Ascending aorta (tissue), 2 donors: ENCODE data around the gene ILK. TPM values are rescaled to one million over a fixed set of nuclear protein-coding genes. Genes with fewer than 3 reads are reported as not detected.

Source experiments
- DNase-seq, 2 donors: peaks; one replicate each; pipeline ENCODE4 v3.0.0-alpha.2; 2019; ENCODE audit warnings: low spot score in 2 of 2
- H3K27ac ChIP-seq, 2 donors: fragments of 200-600 bp; sonication (generic); one replicate each; pipeline ENCODE4 v1.5.1; 2016 to 2017; ENCODE audit warnings: mild to moderate bottlenecking in 1 of 2
- H3K27me3 ChIP-seq: fragments of 200-600 bp; sonication (generic); one replicate; pipeline ENCODE4 v1.5.1; 2017
- H3K36me3 ChIP-seq, 2 donors: fragments of 200-600 bp; sonication (generic); one replicate each; pipeline ENCODE4 v1.5.1; 2016
- H3K4me1 ChIP-seq, 2 donors: fragments of 200-600 bp; sonication (generic); one replicate each; pipeline ENCODE4 v1.5.1; 2016 to 2017; ENCODE audit warnings: mild to moderate bottlenecking in 1 of 2
- H3K4me3 ChIP-seq, 2 donors: fragments of 200-600 bp; sonication (generic); one replicate each; pipeline ENCODE4 v1.5.1; 2016 to 2017; ENCODE audit warnings: mild to moderate bottlenecking in 1 of 2
- H3K9me3 ChIP-seq, 2 donors: fragments of 200-600 bp; sonication (generic); one replicate each; pipeline ENCODE4 v1.5.1; 2016
- CTCF ChIP-seq, 3 experiments: fragments of 200-600 bp in 2 of 3; fragments of 450-650 bp in 1 of 3; sonication (generic) in 2 of 3; IDR thresholded peaks; one replicate each; pipeline ENCODE4 v1.5.1; 2016 to 2019; ENCODE audit warnings: antibody characterized with exemption in 3 of 3, mild to moderate bottlenecking in 1 of 3, moderate library complexity in 1 of 3
- intact Hi-C: fragments of 100-400 bp; cut with DNase I; formaldehyde crosslinking; loops from one replicate; pipeline ENCODE4 v1.15.1; 2023
- total RNA-seq: library from RNA; depleted of rRNA; stranded (reverse); fragments of >200 nt; gene quantifications from one replicate; pipeline ENCODE4 v1.1.0, GENCODE V29; 2016

ILK gene
- total RNA-seq, 1 donor from 2014 or later = 183 TPM

GRCh38 chr11:6635082-6635932, 31.7 kb downstream of the ILK start:
- DNase-seq = no peak
- Histone ChIP-seq H3K4me1 (peaks cover 14 to 38% of the 10 kb centered on the region in 2 donors), H3K9me3 (no peaks in the 10 kb centered on the region), H3K4me3 (no peak overlapping the region), H3K27ac (peak overlapping the region; percentile 48 to 62), H3K36me3 (peaks cover 45 to 48% of the 10 kb centered on the region in 2 donors), H3K27me3 (no peaks in the 10 kb centered on the region)
- TF ChIP-seq CTCF (IDR thresholded peaks at IDR 0.05) = no peak
- intact Hi-C loops = loop anchor here (5.0 kb wide), 1 partner anchor 37 kb away; no protein-coding TSS in a partner anchor

- H3K27me3 ChIP-seq = no peaks in the 10 kb centered on the region
- intact Hi-C loops = loop anchor here (5.0 kb wide), 1 partner anchor 36 kb away; no protein-coding TSS in a partner anchor
- H3K4me3 ChIP-seq = no peak overlapping the region
- peaks cover 41 to 47% of the 10 kb centered on the region in 2 donors for H3K36me3 ChIP-seq
- peak overlapping the region; percentile 24 to 62 for H3K27ac ChIP-seq
- DNase-seq = no peak
- no peak for TF ChIP-seq CTCF (IDR thresholded peaks at IDR 0.05)
- no peaks in the 10 kb centered on the region for H3K9me3 ChIP-seq
- peaks cover 14 to 38% of the 10 kb centered on the region in 2 donors for H3K4me1 ChIP-seq
Observed at GRCh38 chr11:6636480-6636879, 32.9 kb downstream of the ILK start.

GRCh38 chr11:6637871-6638270, 34.3 kb downstream of the ILK start:
- Histone ChIP-seq H3K36me3 (peaks cover 29 to 33% of the 10 kb centered on the region in 2 donors), H3K9me3 (no peaks in the 10 kb centered on the region), H3K27ac (peak overlapping the region; percentile 27 to 38), H3K27me3 (no peaks in the 10 kb centered on the region), H3K4me3 (no peak overlapping the region), H3K4me1 (peaks cover 14 to 38% of the 10 kb centered on the region in 2 donors)
- no peak for DNase-seq
- TF ChIP-seq CTCF (IDR thresholded peaks at IDR 0.05) = no peak
- intact Hi-C loops = loop anchor here (5.0 kb wide), 1 partner anchor 34 kb away; no protein-coding TSS in a partner anchor

GRCh38 chr11:6638429-6638828, 34.9 kb downstream of the ILK start:
- H3K36me3 ChIP-seq = peaks cover 24 to 28% of the 10 kb centered on the region in 2 donors
- no peaks in the 10 kb centered on the region for H3K27me3 ChIP-seq
- H3K4me3 ChIP-seq = no peak overlapping the region
- no peak for DNase-seq
- intact Hi-C loops = loop anchor here (5.0 kb wide), 1 partner anchor 34 kb away; no protein-coding TSS in a partner anchor
- peak overlapping the region; percentile 27 to 38 for H3K27ac ChIP-seq
- peaks cover 14 to 38% of the 10 kb centered on the region in 2 donors for H3K4me1 ChIP-seq
- TF ChIP-seq CTCF (IDR thresholded peaks at IDR 0.05) = no peak
- H3K9me3 ChIP-seq = no peaks in the 10 kb centered on the region

GRCh38 chr11:6640036-6640984, 36.7 kb downstream of the ILK start:
- intact Hi-C loops = no loop called here
- H3K4me3 ChIP-seq = no peak overlapping the region
- H3K4me1 ChIP-seq = peaks cover 12 to 33% of the 10 kb centered on the region in 2 donors
- no peak for TF ChIP-seq CTCF (IDR thresholded peaks at IDR 0.05)
- no peak overlapping the region for H3K27ac ChIP-seq
- H3K27me3 ChIP-seq = no peaks in the 10 kb centered on the region
- H3K36me3 ChIP-seq = peaks cover 20 to 21% of the 10 kb centered on the region in 2 donors
- no peaks in the 10 kb centered on the region for H3K9me3 ChIP-seq
- DNase-seq = peak in 1 of 2 donors; percentile 56
